GM18951 (cell line): Measurements from ENCODE around the gene HTD2.
"Not testable (repeated sequence)": the region's sequence is repeated elsewhere in the genome, so short reads cannot be mapped to it uniquely, and the experiment has no call there.

Experiments
- POLR2A ChIP-seq: IDR thresholded peaks from 4 replicates; pipeline ENCODE4 v1.6.1; 2011; ENCODE audit warnings: mild to moderate bottlenecking; ENCODE audit not compliant: insufficient read length, insufficient read depth; ENCODE audit errors: extremely low read depth
- in situ Hi-C: fragments of 300-500 bp; cut with MboI; formaldehyde crosslinking; loops from one replicate; pipeline ENCODE4 v1.12.0; 2022; ENCODE audit warnings: low sequenced_read_pairs, mixed read lengths, inconsistent platforms; ENCODE audit not compliant: unreplicated experiment

Gene HTD2

DNA sequence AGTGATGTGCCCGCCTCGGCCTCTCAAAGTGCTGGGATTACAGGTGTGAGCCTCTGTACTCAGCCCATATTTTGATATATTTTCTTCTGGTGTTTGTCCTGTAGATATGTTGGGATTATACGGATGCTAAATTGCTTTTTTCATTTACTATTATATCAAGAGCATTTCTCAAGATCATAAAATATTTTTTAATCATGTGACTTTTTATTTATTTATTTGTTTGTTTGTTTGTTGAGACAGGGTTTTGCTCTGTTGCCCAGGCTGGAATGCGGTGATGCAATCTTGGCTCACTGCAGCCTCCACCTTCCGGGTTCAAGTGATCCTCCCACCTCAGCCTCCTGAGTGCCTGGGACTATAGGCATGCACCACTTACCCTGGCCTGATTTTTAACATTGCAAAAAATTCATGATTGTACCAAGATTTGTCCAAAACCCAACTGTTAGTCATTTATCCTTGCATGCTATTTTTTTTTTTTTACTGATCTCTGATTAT lies 23.6 kb downstream of the HTD2 start:
- in situ Hi-C loops: loop anchor here (5.0 kb wide), 1 partner anchor 87 kb away; no protein-coding TSS in a partner anchor
- no peak for TF ChIP-seq POLR2A

DNA sequence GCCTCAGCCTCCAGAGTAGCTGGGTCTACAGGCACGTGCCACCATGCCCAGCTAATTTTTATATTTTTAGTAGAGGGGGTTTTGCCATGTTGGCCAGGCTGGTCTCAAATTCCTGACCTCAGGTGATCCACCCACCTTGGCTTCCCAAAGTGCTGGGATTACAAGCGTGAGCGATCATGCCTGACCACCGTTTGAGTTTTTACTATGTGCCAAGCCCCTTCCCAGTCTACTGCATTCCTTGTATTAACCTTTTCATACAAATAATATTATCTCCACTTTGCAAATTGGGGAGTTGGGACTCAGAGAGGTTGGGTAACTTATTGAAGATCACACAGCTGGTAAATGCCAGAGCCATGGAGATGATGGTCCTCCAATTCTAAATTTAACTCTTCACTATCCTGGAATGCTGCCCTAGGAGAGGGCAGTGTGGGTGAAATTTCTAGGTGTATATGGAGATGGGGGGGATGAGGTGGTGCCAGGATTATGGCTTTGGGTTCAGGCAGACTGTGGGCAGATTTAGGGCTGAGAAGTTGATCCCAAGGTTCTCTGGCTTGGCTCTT lies 25.4 kb downstream of the HTD2 start:
- in situ Hi-C loops: loop anchor here (5.0 kb wide), 1 partner anchor 86 kb away; no protein-coding TSS in a partner anchor

DNA sequence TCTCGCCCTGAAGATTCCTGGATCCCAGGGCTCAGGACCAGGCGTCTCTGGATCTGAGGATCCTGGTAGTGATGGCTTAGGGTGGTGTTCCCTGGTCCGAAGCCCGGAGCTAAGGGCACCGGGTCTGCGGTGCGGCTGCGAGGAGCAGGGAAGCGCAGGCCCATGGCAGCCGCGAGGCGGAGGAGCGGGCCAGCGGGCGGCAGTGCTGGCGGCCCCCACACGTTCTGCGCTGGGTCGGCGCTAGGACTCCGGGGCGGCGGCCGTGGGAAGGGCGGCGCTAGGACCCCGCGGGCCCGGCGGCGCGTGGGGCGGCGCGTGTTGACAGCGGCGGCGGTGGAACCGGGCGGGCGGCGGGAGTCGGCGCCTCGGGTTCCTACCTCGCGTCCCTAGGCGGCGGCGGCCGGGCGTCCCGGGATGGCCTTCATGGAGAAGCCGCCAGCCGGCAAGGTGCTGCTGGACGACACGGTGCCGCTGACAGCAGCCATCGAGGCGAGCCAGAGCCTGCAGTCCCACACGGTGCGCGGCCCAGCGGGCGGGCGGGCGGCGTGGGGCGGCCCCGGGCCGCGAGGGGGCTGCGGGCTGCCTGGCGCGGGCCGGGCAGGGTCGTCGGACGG lies 26.4 kb downstream of the HTD2 start, which contains the start of gene PXK:
Gene PXK, plus strand, starts transcription at position 318 of the 614 bp plus-strand sequence. Its CDS starts 97 bp downstream, at position 415.
- peak; percentile 48 for TF ChIP-seq POLR2A
- in situ Hi-C loops: loop anchor here (5.0 kb wide), 1 partner anchor 85 kb away; no protein-coding TSS in a partner anchor

More for the DNA sequence above, 25.4 kb downstream of the HTD2 start:
- TF ChIP-seq POLR2A: no peak

DNA sequence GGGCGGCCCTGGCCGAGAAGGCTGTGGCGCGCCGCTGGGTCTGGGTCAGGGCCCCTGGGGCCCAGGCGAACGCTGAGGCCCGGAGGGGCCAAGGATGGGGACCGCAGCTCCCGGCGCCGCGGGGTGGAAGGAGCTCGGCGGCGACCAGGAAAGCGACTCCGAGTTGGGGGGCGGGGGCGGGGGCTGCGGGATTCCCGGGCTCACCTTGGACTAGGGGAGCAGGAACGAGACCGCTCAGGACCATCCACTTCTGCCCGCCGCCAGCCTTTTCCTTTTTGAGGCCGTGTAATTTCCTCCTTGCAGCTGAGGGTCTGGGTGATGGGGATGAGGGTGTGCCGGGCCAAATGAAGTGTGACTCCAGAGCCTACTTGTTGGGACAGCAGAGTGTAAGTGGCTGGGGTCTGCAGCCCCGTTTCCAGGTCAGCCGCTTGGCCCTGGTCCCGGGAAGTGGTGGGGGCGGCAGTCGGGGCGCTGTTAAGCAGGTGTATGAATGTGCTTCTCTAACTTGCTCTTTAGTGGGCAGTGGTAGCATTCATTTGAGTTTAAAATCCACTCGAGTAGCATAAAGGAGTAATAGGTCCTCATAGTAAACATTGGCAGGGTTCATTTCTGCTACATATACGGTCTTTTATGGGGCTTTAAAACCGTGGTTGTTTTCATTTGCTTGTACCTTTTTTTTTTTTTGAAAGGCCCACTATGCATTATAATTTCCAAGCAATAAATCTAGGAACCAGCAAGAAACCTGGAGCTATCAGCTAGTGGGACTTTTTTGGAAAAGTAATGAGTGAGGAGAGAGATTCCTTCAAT lies 27.1 kb downstream of the HTD2 start:
- in situ Hi-C loops: loop anchor here (5.0 kb wide), 1 partner anchor 84 kb away; no protein-coding TSS in a partner anchor
- no peak for TF ChIP-seq POLR2A

DNA sequence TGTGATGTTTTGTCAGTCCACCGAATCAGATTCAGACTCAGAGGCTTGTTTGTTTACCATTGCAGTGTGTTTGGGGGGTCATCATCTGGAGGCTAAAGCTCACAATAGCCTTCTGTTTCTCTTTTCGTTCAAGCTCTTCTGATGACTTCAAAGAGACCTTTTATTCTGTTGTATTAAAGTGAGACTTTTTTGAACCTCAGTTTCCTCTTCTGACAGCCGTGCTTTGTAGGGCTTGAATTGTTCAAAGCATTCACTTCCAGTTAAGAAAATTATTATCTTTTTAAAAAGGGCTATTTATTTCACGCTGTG lies 27.6 kb downstream of the HTD2 start:
- in situ Hi-C loops: loop anchor here (5.0 kb wide), 1 partner anchor 83 kb away; no protein-coding TSS in a partner anchor
- TF ChIP-seq POLR2A: no peak

DNA sequence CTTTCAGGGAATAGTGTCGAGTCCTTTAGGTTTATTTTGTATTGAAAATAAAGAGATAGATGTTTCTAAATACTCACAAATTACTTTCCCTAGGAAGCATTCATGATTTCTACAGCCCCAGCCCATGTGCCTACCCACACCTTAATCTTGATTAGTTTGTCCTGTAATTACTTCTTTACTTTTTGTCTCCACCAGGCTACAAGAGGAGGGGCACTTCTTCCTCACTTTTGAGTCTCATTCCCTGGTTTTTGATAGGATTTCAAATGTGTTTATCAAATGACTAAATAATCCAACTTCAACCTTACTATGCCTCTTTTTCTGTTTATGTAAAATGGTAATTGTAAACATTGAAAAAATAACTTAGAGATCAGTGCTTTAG lies 28.2 kb downstream of the HTD2 start:
- in situ Hi-C loops: loop anchor here (5.0 kb wide), 1 partner anchor 83 kb away; no protein-coding TSS in a partner anchor
- no peak for TF ChIP-seq POLR2A

DNA sequence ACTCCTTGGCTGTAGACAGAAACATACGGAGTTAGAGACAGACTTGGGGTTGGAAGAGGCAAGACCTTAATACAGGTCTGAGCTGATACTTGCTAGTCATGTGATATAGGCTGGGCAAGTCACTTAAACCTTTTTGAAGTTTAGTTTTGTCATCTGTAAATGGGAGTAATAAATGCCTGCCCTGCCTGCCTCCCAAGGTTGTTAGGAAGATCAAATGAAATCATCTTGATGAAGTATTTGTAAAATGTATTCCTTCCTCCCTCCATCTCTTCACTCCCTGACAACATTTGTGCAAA lies 29.3 kb downstream of the HTD2 start:
- in situ Hi-C loops: no loop called here
- TF ChIP-seq POLR2A: no peak

DNA sequence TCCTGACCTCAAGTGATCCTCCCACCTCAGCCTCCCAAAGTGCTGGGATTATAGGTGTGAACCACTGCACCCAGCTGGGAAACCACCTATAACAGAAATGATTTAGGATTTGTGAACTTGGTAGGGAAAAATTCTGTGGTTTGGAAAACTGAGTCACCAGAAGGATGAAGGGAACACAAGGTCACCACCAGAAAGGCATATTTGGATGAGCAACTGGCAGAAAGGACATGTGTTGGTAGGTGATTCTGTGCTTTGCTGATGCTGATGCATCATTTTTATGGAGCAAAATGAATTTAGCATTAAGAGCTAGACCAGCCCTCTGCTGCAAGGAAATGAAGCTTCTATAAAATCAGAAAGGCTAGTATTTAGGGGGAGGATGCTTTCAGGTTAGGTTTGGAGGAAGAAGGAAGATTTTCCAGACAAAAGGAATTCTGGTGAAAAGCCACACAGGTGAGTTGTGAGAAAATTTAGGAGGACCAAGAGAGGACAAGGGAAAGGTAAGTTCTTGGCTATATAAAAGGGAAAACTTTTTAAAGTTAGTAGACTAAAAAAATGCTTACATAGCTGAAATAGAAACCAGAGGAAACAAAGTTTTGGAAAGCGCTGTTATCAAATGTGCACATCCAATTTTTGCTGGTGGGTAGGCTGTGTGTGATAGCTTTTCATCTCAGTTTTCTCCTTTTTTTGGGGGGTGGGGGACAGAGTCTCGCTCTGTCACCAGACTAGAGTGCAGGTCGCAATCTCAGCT lies 30.0 kb downstream of the HTD2 start:
- no peak for TF ChIP-seq POLR2A
- in situ Hi-C loops: no loop called here

DNA sequence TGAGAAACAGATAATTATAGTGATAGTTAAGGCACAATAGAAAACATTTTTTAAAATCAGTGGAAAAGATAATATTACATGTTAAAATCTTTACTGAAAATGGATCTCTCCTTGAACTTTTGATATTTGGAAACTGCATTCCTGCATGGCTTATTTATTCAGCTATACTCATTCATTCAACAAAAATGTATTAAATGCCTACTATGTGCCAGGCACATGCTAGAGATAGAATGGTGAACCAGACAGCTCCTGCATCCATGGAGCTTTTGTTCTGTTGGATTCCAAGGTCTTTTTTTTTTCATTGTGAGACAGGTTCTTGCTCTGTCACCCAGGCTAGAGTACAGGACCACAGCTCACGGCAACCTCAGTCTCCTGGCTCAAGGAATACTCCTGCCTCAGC lies 30.9 kb downstream of the HTD2 start:
- no peak for TF ChIP-seq POLR2A
- in situ Hi-C loops: no loop called here

DNA sequence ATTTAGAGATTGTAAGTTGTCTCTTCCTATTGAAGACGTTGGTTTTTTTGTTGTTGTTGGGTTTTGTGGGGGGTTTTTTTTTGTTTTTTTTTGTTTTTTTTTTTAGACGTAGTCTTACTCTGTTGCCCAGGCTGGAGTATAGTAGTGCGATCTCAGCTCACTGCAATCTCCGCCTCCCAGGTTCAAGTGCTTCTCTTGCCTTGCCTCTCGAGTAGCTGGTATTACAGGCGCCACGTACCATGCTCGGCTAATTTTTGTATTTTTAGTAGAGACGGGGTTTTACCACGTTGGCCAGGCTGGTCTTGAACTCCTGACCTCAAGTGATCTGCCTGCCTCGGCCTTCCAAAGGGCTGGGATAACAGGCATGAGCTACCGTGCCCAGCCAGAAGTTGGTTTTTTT lies 32.8 kb downstream of the HTD2 start:
- in situ Hi-C loops: not testable (repeated sequence)

DNA sequence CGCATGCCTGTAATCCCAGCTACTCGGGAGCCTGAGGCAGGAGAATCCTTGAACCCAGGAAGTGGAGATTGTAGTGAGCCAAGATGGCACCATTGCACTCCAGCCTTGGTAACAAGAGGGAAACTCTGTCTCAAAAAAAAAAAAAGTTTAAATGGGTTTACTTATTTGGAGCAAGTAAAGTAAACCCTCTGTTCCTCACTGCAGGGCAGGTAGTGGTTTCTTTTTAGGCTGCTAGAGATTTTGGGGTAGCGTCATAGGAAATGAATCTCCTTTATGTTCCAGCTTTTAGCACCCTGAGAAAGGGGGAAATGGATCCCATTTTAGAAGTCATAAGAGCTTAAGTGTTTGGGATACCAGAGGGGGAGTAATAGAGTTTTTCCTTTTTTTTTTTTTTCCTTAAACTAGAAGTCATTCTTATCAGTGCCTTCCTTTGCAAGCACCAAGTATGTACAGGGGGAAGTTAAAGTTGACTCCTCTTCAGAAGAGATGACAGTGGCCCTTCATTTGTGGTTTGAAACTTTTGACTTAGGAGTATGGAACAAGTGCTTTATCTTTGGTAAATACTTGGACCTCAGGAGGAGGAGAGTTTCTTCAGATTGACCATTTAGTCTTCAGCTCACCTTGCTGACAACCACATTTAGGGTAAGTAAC lies 34.4 kb downstream of the HTD2 start:
- TF ChIP-seq POLR2A: no peak
- in situ Hi-C loops: no loop called here

DNA sequence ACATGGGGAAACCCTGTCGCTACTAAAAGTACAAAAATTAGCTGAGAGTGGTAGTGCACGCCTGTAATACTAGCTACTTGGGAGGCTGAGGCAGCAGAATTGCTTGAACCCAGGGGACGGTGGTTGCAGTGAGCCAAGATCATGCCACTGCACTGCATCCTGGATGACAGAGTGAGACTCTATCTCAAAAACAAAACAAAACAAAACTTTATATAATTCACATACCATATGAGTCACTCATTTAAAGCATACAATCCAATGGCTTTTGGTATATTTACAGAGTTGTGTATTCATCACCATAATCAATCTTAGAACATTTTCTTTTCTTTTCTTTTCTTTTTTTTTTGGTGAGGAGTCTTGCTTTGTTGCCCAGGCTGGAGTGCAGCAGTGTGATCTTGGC lies 35.1 kb downstream of the HTD2 start:
- in situ Hi-C loops: no loop called here
- no peak for TF ChIP-seq POLR2A

DNA sequence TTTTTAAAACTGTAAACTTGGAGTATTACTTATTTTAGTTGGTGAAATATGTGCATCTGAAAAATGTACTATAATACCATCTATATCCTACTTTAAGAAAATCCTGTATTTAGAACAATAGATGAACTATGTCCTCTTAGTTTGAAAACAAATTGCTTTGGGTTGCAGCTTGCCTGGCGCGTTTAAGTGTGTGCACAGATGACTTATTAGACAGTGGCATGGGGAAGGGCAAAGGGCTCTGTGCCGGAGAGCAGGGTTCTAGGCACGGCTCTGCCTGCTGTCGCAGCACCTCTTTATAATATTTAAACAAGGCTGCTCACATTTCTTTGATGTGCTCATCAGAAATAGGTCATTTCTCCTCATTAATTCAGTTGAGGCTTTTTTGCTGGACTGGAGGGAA lies 36.4 kb downstream of the HTD2 start:
- TF ChIP-seq POLR2A: no peak
- in situ Hi-C loops: no loop called here

DNA sequence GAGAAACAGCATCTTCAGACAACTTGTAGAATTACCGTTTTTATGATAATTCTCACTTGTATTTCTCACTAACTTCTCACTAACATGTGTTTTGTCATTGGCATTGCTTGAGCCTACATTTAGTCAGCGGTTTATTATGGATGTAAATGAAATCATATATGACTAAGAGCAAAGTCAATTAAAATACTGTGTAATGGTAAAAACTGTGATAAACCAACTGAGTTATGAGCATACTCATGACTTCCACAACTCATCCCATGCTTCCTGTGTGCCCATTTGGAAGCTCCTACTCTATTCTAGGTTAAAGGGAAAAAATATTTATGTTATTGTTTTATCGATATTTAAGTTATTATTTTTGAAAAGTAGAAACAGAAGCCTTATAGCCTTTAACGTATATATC lies 39.1 kb downstream of the HTD2 start:
- in situ Hi-C loops: no loop called here
- TF ChIP-seq POLR2A: no peak
